Omental fat pad (tissue), 4 donors: ENCODE data around the gene MRPL36. TPM values are rescaled to one million over a fixed set of nuclear protein-coding genes. Genes with fewer than 3 reads are reported as not detected.

Experiments used
- ATAC-seq: fragments of 150-250 bp; one replicate; pipeline ENCODE4 v1.9.1; 2016; ENCODE audit warnings: mild to moderate bottlenecking, moderate library complexity; ENCODE audit not compliant: low FRiP score
- DNase-seq: peaks from one replicate; pipeline ENCODE4 v3.0.0-alpha.2; 2019; ENCODE audit warnings: low spot score
- total RNA-seq, 4 donors: library from RNA; depleted of rRNA; stranded (reverse); fragments of >200 nt; gene quantifications; one replicate each; pipeline ENCODE4 v1.1.0, GENCODE V29; 2016
- TF ChIP-seq, protein P1 (sequence below), 3 donors: fragments of 450-650 bp; IDR thresholded peaks; one replicate each; pipeline ENCODE4 v1.5.1; 2016 to 2017; ENCODE audit warnings: antibody characterized with exemption in 3 of 3, mild to moderate bottlenecking in 3 of 3, moderate library complexity in 2 of 3

Gene MRPL36
- total RNA-seq, 4 donors from 2014 or later, result 16.1 to 57.5 (median 49.5) TPM

- TF ChIP-seq, protein P1, sequence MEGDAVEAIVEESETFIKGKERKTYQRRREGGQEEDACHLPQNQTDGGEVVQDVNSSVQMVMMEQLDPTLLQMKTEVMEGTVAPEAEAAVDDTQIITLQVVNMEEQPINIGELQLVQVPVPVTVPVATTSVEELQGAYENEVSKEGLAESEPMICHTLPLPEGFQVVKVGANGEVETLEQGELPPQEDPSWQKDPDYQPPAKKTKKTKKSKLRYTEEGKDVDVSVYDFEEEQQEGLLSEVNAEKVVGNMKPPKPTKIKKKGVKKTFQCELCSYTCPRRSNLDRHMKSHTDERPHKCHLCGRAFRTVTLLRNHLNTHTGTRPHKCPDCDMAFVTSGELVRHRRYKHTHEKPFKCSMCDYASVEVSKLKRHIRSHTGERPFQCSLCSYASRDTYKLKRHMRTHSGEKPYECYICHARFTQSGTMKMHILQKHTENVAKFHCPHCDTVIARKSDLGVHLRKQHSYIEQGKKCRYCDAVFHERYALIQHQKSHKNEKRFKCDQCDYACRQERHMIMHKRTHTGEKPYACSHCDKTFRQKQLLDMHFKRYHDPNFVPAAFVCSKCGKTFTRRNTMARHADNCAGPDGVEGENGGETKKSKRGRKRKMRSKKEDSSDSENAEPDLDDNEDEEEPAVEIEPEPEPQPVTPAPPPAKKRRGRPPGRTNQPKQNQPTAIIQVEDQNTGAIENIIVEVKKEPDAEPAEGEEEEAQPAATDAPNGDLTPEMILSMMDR (IDR thresholded peaks at IDR 0.05), result no peak
- DNase-seq (no peak), ATAC-seq (no peak)
These were observed 32.2 kb upstream of the MRPL36 start for GRCh38 chr5:1831677-1832313.

- no peak for DNase-seq
- ATAC-seq, result no peak
- TF ChIP-seq, protein P1 (IDR thresholded peaks at IDR 0.05), result no peak
These were observed 31.6 kb upstream of the MRPL36 start for GRCh38 chr5:1831257-1831656.

GRCh38 chr5:1830571-1831228 is 31.1 kb upstream of the MRPL36 start:
- no peak for DNase-seq
- ATAC-seq, result no peak

GRCh38 chr5:1827886-1828397 is 28.3 kb upstream of the MRPL36 start:
- DNase-seq (no peak), ATAC-seq (no peak)
- TF ChIP-seq, protein P1 (IDR thresholded peaks at IDR 0.05), result no peak

More at GRCh38 chr5:1830571-1831228, 31.1 kb upstream of the MRPL36 start:
- TF ChIP-seq, protein P1 (IDR thresholded peaks at IDR 0.05), result no peak

- TF ChIP-seq, protein P1 (IDR thresholded peaks at IDR 0.05), result no peak
- no peak for DNase-seq
- no peak for ATAC-seq
These were observed 27.6 kb upstream of the MRPL36 start for GRCh38 chr5:1827025-1827885.

DNA sequence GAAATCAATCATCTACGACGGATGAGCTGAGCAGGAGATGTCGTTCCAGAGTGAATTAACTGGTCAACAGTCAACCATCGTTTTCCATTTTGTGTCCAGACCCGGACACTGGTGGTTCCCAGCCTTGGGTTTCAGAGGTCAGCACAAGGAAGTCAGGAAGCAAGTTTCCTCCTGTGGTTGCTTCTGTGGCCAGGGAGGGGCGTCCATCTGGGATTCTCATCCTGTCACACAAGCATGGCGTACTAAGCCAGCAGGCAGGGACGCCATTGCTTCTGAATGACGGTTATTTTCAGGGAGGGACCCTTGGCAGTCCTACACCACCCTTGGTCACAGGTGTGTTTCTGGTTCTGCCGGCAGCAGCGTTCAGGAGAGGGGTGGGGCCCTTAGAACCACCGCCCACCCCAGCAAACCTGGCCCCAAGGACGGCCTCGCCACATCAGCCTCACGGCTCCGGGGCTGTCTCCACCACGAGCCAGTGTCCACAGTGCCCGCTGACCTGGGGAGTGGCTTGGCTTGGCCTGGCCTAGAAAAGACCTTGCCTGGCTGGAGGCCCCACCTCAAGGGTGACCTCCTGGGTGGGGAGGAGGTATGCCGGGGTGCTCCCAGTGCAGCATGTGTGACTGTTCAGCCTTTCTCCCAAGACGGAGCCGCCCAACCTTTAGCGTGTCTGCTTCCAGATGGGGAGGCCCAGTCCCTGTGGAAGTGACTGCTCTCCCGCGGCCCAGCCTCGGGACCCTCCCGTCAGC is 26.8 kb upstream of the MRPL36 start:
- DNase-seq, result no peak
- ATAC-seq, result no peak
- TF ChIP-seq, protein P1 (IDR thresholded peaks at IDR 0.05), result no peak
